ENCODE data around the gene CTR9. TPM values are rescaled to one million over a fixed set of nuclear protein-coding genes. Genes with fewer than 3 reads are reported as not detected.

Gene CTR9
- total RNA-seq, 1 experiment from 2014 or later = 32.7 TPM

DNA sequence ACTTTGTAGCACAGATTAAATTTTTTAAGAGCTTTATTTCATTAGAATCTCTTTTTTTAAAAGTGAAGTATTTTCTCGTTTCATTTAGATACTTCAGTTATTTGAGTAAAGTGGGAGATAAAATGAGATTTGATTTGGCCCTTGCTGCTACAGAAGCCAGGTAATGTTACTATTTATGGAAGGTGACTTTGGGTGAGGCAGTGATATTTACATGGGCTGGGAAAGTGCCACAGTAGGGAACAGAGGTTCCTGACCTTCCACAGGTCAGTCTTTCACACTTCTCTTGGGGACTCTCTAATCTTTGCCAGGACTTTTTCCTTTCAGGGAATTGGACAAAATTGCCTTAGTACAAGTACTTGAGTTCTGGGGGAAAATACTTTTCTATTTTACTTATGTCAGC lies 20.4 kb downstream of the CTR9 start:
- ChIA-PET POLR2A (no interaction called here), CTCF (interaction anchor here (1.4 to 3.3 kb wide), 7 partner anchors 13 to 256 kb away, joined by 4 to 34 read pairs (median 13); partner anchors contain the start of gene CTR9)
- no peak for ATAC-seq
- Mint-ChIP-seq H3K36me3 (peaks cover 70% of the 10 kb centered on the region), H3K9me3 (no peaks in the 10 kb centered on the region), H3K27me3 (ENCODE audit: low read depth) (no peaks in the 10 kb centered on the region), H3K27ac (no peak overlapping the region), H3K4me1 (peaks cover 4% of the 10 kb centered on the region), H3K4me3 (no peak overlapping the region)
- TF ChIP-seq ELF4 (CRISPR knock-in tag; IDR thresholded peaks at IDR 0.05; ENCODE audit: low read depth) (no peak), GTF2I (CRISPR knock-in tag; conservative IDR thresholded peaks at IDR 0.05) (no peak), CREM (CRISPR knock-in tag; IDR thresholded peaks at IDR 0.05) (no peak), TEAD4 (CRISPR knock-in tag; IDR thresholded peaks at IDR 0.05) (no peak), ZNF396 (CRISPR knock-in tag; IDR thresholded peaks at IDR 0.05; ENCODE audit: borderline replicate concordance) (no peak), MYBL2 (CRISPR knock-in tag; IDR thresholded peaks at IDR 0.05) (no peak), E2F4 (CRISPR knock-in tag; IDR thresholded peaks at IDR 0.05; ENCODE audit: borderline replicate concordance, low read depth) (no peak), ZBTB21 (CRISPR knock-in tag; IDR thresholded peaks at IDR 0.05; ENCODE audit: borderline replicate concordance) (no peak), ZNF416 (CRISPR knock-in tag; IDR thresholded peaks at IDR 0.05) (no peak), ZMAT4 (CRISPR knock-in tag; IDR thresholded peaks at IDR 0.05) (no peak)
- TF ChIP-seq, protein P1, sequence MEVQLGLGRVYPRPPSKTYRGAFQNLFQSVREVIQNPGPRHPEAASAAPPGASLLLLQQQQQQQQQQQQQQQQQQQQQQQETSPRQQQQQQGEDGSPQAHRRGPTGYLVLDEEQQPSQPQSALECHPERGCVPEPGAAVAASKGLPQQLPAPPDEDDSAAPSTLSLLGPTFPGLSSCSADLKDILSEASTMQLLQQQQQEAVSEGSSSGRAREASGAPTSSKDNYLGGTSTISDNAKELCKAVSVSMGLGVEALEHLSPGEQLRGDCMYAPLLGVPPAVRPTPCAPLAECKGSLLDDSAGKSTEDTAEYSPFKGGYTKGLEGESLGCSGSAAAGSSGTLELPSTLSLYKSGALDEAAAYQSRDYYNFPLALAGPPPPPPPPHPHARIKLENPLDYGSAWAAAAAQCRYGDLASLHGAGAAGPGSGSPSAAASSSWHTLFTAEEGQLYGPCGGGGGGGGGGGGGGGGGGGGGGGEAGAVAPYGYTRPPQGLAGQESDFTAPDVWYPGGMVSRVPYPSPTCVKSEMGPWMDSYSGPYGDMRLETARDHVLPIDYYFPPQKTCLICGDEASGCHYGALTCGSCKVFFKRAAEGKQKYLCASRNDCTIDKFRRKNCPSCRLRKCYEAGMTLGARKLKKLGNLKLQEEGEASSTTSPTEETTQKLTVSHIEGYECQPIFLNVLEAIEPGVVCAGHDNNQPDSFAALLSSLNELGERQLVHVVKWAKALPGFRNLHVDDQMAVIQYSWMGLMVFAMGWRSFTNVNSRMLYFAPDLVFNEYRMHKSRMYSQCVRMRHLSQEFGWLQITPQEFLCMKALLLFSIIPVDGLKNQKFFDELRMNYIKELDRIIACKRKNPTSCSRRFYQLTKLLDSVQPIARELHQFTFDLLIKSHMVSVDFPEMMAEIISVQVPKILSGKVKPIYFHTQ (CRISPR knock-in tag; IDR thresholded peaks at IDR 0.05) = no peak
- TF ChIP-seq, protein P2, sequence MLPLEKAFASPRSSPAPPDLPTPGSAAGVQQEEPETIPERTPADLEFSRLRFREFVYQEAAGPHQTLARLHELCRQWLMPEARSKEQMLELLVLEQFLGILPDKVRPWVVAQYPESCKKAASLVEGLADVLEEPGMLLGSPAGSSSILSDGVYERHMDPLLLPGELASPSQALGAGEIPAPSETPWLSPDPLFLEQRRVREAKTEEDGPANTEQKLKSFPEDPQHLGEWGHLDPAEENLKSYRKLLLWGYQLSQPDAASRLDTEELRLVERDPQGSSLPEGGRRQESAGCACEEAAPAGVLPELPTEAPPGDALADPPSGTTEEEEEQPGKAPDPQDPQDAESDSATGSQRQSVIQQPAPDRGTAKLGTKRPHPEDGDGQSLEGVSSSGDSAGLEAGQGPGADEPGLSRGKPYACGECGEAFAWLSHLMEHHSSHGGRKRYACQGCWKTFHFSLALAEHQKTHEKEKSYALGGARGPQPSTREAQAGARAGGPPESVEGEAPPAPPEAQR (CRISPR knock-in tag; IDR thresholded peaks at IDR 0.05) = no peak
- no peak for DNase-seq (ENCODE audit: low spot score)

GRCh38 chr11:10774811-10775210 lies 23.8 kb downstream of the CTR9 start:
- H3K36me3 Mint-ChIP-seq = peaks cover 77% of the 10 kb centered on the region
- ATAC-seq = no peak
- CTCF ChIA-PET = interaction anchor here (0.5 kb wide), 1 partner anchor 15 kb away, joined by 5 read pairs; no protein-coding TSS in a partner anchor

More at GRCh38 chr11:10774811-10775210, 23.8 kb downstream of the CTR9 start:
- POLR2A ChIA-PET = no interaction called here
- TF ChIP-seq NFE2L1 (CRISPR knock-in tag; IDR thresholded peaks at IDR 0.05) (no peak), TEAD1 (CRISPR knock-in tag; IDR thresholded peaks at IDR 0.05) (no peak), TCF7 (CRISPR knock-in tag; IDR thresholded peaks at IDR 0.05; ENCODE audit: low read depth) (no peak), ZNF263 (CRISPR knock-in tag; IDR thresholded peaks at IDR 0.05; ENCODE audit: low read depth) (no peak)
- TF ChIP-seq, protein P3, sequence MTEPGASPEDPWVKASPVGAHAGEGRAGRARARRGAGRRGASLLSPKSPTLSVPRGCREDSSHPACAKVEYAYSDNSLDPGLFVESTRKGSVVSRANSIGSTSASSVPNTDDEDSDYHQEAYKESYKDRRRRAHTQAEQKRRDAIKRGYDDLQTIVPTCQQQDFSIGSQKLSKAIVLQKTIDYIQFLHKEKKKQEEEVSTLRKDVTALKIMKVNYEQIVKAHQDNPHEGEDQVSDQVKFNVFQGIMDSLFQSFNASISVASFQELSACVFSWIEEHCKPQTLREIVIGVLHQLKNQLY (CRISPR knock-in tag; IDR thresholded peaks at IDR 0.05) = no peak
- TF ChIP-seq, protein P4, sequence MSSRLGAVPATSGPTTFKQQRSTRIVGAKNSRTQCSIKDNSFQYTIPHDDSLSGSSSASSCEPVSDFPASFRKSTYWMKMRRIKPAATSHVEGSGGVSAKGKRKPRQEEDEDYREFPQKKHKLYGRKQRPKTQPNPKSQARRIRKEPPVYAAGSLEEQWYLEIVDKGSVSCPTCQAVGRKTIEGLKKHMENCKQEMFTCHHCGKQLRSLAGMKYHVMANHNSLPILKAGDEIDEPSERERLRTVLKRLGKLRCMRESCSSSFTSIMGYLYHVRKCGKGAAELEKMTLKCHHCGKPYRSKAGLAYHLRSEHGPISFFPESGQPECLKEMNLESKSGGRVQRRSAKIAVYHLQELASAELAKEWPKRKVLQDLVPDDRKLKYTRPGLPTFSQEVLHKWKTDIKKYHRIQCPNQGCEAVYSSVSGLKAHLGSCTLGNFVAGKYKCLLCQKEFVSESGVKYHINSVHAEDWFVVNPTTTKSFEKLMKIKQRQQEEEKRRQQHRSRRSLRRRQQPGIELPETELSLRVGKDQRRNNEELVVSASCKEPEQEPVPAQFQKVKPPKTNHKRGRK (CRISPR knock-in tag; IDR thresholded peaks at IDR 0.05; ENCODE audit: borderline replicate concordance) = no peak
- TF ChIP-seq, protein P5, sequence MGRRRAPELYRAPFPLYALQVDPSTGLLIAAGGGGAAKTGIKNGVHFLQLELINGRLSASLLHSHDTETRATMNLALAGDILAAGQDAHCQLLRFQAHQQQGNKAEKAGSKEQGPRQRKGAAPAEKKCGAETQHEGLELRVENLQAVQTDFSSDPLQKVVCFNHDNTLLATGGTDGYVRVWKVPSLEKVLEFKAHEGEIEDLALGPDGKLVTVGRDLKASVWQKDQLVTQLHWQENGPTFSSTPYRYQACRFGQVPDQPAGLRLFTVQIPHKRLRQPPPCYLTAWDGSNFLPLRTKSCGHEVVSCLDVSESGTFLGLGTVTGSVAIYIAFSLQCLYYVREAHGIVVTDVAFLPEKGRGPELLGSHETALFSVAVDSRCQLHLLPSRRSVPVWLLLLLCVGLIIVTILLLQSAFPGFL (CRISPR knock-in tag; IDR thresholded peaks at IDR 0.05; ENCODE audit: borderline replicate concordance) = no peak
- TF ChIP-seq, protein P6, sequence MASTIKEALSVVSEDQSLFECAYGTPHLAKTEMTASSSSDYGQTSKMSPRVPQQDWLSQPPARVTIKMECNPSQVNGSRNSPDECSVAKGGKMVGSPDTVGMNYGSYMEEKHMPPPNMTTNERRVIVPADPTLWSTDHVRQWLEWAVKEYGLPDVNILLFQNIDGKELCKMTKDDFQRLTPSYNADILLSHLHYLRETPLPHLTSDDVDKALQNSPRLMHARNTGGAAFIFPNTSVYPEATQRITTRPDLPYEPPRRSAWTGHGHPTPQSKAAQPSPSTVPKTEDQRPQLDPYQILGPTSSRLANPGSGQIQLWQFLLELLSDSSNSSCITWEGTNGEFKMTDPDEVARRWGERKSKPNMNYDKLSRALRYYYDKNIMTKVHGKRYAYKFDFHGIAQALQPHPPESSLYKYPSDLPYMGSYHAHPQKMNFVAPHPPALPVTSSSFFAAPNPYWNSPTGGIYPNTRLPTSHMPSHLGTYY (CRISPR knock-in tag; IDR thresholded peaks at IDR 0.05) = no peak
- Mint-ChIP-seq H3K27me3 (ENCODE audit: low read depth) (no peaks in the 10 kb centered on the region), H3K9me3 (no peaks in the 10 kb centered on the region), H3K4me3 (no peak overlapping the region), H3K4me1 (no peaks in the 10 kb centered on the region), H3K27ac (no peak overlapping the region)
- no peak for DNase-seq (ENCODE audit: low spot score)
